Breast epithelium (tissue), 3 donors: Measurements from ENCODE around the gene DDHD1.

Source experiments
- POLR2A ChIP-seq: fragments of 450-650 bp; IDR thresholded peaks from one replicate; pipeline ENCODE4 v1.6.1; 2016; ENCODE audit warnings: antibody characterized with exemption, mild to moderate bottlenecking, moderate library complexity
- POLR2AphosphoS5 ChIP-seq, 3 donors: sonication (generic); formaldehyde crosslinking; IDR thresholded peaks; one replicate each; pipeline ENCODE4 v1.6.1; 2017; ENCODE audit warnings: antibody characterized with exemption in 3 of 3
- TF ChIP-seq, protein P1 (sequence below), 3 donors: fragments of 450-650 bp; IDR thresholded peaks; one replicate each; pipeline ENCODE4 v1.5.1; 2016 to 2017; ENCODE audit warnings: antibody characterized with exemption in 3 of 3, mild to moderate bottlenecking in 3 of 3, moderate library complexity in 3 of 3

DNA sequence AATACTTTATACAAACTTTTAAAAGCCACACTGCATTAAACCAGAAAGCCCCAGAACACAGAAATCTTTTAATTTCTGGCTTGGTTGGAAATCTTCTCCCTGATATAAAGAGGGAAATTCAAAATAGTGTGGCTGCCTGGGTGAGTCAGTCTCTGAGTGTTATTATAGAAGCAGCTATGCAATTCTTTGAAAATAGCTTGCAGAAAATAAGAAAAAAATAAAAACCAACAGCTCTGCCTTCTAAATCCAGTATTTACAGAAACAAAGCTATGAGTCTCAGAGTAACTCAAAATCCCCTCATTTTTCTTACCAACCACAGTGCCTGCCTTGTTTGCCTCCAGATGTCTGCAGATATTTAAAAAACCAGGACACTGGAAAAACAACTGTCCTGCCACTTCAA, 133.7 kb downstream of the DDHD1 start:
- TF ChIP-seq POLR2A (no peak), POLR2AphosphoS5 (IDR thresholded peaks at IDR 0.05) (no peak)
- TF ChIP-seq, protein P1, sequence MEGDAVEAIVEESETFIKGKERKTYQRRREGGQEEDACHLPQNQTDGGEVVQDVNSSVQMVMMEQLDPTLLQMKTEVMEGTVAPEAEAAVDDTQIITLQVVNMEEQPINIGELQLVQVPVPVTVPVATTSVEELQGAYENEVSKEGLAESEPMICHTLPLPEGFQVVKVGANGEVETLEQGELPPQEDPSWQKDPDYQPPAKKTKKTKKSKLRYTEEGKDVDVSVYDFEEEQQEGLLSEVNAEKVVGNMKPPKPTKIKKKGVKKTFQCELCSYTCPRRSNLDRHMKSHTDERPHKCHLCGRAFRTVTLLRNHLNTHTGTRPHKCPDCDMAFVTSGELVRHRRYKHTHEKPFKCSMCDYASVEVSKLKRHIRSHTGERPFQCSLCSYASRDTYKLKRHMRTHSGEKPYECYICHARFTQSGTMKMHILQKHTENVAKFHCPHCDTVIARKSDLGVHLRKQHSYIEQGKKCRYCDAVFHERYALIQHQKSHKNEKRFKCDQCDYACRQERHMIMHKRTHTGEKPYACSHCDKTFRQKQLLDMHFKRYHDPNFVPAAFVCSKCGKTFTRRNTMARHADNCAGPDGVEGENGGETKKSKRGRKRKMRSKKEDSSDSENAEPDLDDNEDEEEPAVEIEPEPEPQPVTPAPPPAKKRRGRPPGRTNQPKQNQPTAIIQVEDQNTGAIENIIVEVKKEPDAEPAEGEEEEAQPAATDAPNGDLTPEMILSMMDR (IDR thresholded peaks at IDR 0.05) = no peak
